HEK293 (cell line): ENCODE measurements around the gene ANKRD23.

Source experiments
- KLF10 ChIP-seq: fragments of 450-650 bp; IDR thresholded peaks from 2 replicates; pipeline ENCODE4 v1.5.1; 2018; ENCODE audit warnings: missing biosample characterization, mild to moderate bottlenecking, missing genetic modification characterization
- KLF16 ChIP-seq: fragments of 450-650 bp; formaldehyde crosslinking; IDR thresholded peaks from 2 replicates; pipeline ENCODE4 v1.5.1; 2017; ENCODE audit warnings: missing biosample characterization, missing genetic modification characterization
- MZF1 ChIP-seq: fragments of 450-650 bp; formaldehyde crosslinking; IDR thresholded peaks from 2 replicates; pipeline ENCODE4 v1.5.1; 2017; ENCODE audit warnings: missing biosample characterization, missing genetic modification characterization, borderline replicate concordance
- ZFHX2 ChIP-seq: fragments of 450-650 bp; formaldehyde crosslinking; conservative IDR thresholded peaks from 2 replicates; pipeline ENCODE4 v1.5.1; 2016; ENCODE audit warnings: missing biosample characterization, missing genetic modification characterization
- ZNF121 ChIP-seq: fragments of 450-650 bp; formaldehyde crosslinking; IDR thresholded peaks from 2 replicates; pipeline ENCODE4 v1.5.1; 2016; ENCODE audit warnings: missing biosample characterization, missing genetic modification characterization
- ZNF138 ChIP-seq: fragments of 450-650 bp; formaldehyde crosslinking; IDR thresholded peaks from 2 replicates; pipeline ENCODE4 v1.5.1; 2016; ENCODE audit warnings: missing biosample characterization, missing genetic modification characterization, borderline replicate concordance
- ZNF23 ChIP-seq: fragments of 450-650 bp; formaldehyde crosslinking; IDR thresholded peaks from 2 replicates; pipeline ENCODE4 v1.5.1; 2016; ENCODE audit warnings: missing biosample characterization, missing genetic modification characterization, borderline replicate concordance
- ZNF24 ChIP-seq: fragments of 450-650 bp; formaldehyde crosslinking; IDR thresholded peaks from 2 replicates; pipeline ENCODE4 v1.5.1; 2016; ENCODE audit warnings: missing biosample characterization, missing genetic modification characterization
- ZNF311 ChIP-seq: fragments of 450-650 bp; formaldehyde crosslinking; IDR thresholded peaks from 2 replicates; pipeline ENCODE4 v1.5.1; 2017; ENCODE audit warnings: missing biosample characterization, missing genetic modification characterization, borderline replicate concordance
- ZNF366 ChIP-seq: fragments of 450-650 bp; formaldehyde crosslinking; conservative IDR thresholded peaks from 2 replicates; pipeline ENCODE4 v1.5.1; 2016; ENCODE audit warnings: missing biosample characterization, missing genetic modification characterization
- ZNF473 ChIP-seq: fragments of 450-650 bp; formaldehyde crosslinking; IDR thresholded peaks from 2 replicates; pipeline ENCODE4 v1.5.1; 2017; ENCODE audit warnings: missing biosample characterization, missing genetic modification characterization
- ZNF629 ChIP-seq: fragments of 450-650 bp; formaldehyde crosslinking; IDR thresholded peaks from 2 replicates; pipeline ENCODE4 v1.5.1; 2017; ENCODE audit warnings: missing biosample characterization, missing genetic modification characterization
- ZNF777 ChIP-seq: fragments of 450-650 bp; formaldehyde crosslinking; IDR thresholded peaks from 2 replicates; pipeline ENCODE4 v1.5.1; 2017; ENCODE audit warnings: missing biosample characterization, missing genetic modification characterization, borderline replicate concordance
- ZNF830 ChIP-seq: fragments of 450-650 bp; IDR thresholded peaks from 2 replicates; pipeline ENCODE4 v1.5.0; 2018; ENCODE audit warnings: missing biosample characterization, missing genetic modification characterization, low read depth, mild to moderate bottlenecking, moderate library complexity
- ZSCAN16 ChIP-seq: fragments of 450-650 bp; formaldehyde crosslinking; IDR thresholded peaks from 2 replicates; pipeline ENCODE4 v1.5.1; 2016; ENCODE audit warnings: missing biosample characterization, missing genetic modification characterization
- TF ChIP-seq, protein P1 (sequence below): IDR thresholded peaks from 2 replicates; pipeline ENCODE4 v1.6.1; 2011; ENCODE audit warnings: mild to moderate bottlenecking, low read depth, low read length, borderline replicate concordance
- TF ChIP-seq, protein P2 (sequence below): fragments of 450-650 bp; formaldehyde crosslinking; IDR thresholded peaks from 2 replicates; pipeline ENCODE4 v1.5.1; 2016; ENCODE audit warnings: missing biosample characterization, missing genetic modification characterization
- TF ChIP-seq, protein P3 (sequence below): fragments of 450-650 bp; formaldehyde crosslinking; IDR thresholded peaks from 2 replicates; pipeline ENCODE4 v1.5.1; 2016; ENCODE audit warnings: missing biosample characterization, missing genetic modification characterization
- TF ChIP-seq, protein P4 (sequence below): fragments of 450-650 bp; formaldehyde crosslinking; IDR thresholded peaks from 2 replicates; pipeline ENCODE4 v1.5.1; 2016; ENCODE audit warnings: missing biosample characterization, missing genetic modification characterization
- TF ChIP-seq, protein P5 (sequence below): fragments of 450-650 bp; IDR thresholded peaks from 2 replicates; pipeline ENCODE4 v1.5.1; 2018; ENCODE audit warnings: missing biosample characterization, missing genetic modification characterization
- TF ChIP-seq, protein P6 (sequence below): fragments of 450-650 bp; formaldehyde crosslinking; conservative IDR thresholded peaks from 2 replicates; pipeline ENCODE4 v1.5.1; 2016; ENCODE audit warnings: low read depth, missing biosample characterization, missing genetic modification characterization
- TF ChIP-seq, protein P7 (sequence below): fragments of 450-650 bp; formaldehyde crosslinking; IDR thresholded peaks from 2 replicates; pipeline ENCODE4 v1.5.1; 2016; ENCODE audit warnings: missing biosample characterization, missing genetic modification characterization

ANKRD23 gene

DNA sequence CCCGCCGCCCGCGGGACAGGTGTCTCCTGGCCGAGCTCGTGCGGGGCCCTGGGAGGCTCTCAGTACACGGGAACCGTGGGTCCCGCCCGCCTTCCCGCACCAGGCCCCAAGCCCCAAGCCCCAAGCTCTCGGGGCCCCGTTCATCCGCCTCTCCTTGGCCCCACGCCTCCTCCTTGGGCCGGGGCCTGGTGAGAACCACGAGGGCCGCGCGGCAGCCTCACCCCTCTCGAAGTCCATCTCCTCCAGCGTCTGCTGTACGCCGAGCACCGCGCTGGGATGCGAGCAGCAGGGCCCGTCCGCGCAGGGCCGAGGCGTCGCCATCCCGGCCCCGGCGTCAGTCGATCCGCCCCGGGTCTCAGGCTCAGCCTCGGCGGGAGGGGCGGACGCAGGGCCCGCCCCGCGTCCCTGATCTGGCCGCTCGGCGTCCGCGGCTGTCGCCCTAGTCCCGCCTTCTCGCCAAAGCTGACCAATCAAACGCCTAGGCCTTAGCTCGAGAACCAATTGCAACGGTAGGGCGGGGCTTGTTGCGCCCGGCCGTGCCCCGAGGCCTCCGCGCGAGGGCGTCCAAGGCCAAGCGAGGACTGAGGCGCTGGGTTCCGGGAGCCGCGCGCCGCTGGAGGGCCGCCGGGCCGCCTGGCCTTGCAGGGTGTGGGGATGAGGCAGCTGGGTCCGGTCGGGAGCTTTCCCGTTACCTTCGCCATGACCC, 14.0 kb upstream of the ANKRD23 start, which contains the start of gene ANKRD39 (continued):
- TF ChIP-seq ZNF121 (tag by site-specific recombination) = 0 out of 2 replicates have a peak, but pooled peaks have one; percentile 16
- TF ChIP-seq, protein P1, sequence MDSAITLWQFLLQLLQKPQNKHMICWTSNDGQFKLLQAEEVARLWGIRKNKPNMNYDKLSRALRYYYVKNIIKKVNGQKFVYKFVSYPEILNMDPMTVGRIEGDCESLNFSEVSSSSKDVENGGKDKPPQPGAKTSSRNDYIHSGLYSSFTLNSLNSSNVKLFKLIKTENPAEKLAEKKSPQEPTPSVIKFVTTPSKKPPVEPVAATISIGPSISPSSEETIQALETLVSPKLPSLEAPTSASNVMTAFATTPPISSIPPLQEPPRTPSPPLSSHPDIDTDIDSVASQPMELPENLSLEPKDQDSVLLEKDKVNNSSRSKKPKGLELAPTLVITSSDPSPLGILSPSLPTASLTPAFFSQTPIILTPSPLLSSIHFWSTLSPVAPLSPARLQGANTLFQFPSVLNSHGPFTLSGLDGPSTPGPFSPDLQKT = no peak
- TF ChIP-seq KLF10 (tag by site-specific recombination) = 0 out of 2 replicates have a peak, but pooled peaks have one; percentile 30
- TF ChIP-seq, protein P2, sequence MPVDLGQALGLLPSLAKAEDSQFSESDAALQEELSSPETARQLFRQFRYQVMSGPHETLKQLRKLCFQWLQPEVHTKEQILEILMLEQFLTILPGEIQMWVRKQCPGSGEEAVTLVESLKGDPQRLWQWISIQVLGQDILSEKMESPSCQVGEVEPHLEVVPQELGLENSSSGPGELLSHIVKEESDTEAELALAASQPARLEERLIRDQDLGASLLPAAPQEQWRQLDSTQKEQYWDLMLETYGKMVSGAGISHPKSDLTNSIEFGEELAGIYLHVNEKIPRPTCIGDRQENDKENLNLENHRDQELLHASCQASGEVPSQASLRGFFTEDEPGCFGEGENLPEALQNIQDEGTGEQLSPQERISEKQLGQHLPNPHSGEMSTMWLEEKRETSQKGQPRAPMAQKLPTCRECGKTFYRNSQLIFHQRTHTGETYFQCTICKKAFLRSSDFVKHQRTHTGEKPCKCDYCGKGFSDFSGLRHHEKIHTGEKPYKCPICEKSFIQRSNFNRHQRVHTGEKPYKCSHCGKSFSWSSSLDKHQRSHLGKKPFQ (tag by site-specific recombination) = peak; percentile 38; the same call in 1 of the 2 replicates
- TF ChIP-seq ZFHX2 (tag by site-specific recombination) = no peak
- TF ChIP-seq, protein P3, sequence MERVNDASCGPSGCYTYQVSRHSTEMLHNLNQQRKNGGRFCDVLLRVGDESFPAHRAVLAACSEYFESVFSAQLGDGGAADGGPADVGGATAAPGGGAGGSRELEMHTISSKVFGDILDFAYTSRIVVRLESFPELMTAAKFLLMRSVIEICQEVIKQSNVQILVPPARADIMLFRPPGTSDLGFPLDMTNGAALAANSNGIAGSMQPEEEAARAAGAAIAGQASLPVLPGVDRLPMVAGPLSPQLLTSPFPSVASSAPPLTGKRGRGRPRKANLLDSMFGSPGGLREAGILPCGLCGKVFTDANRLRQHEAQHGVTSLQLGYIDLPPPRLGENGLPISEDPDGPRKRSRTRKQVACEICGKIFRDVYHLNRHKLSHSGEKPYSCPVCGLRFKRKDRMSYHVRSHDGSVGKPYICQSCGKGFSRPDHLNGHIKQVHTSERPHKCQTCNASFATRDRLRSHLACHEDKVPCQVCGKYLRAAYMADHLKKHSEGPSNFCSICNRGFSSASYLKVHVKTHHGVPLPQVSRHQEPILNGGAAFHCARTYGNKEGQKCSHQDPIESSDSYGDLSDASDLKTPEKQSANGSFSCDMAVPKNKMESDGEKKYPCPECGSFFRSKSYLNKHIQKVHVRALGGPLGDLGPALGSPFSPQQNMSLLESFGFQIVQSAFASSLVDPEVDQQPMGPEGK (tag by site-specific recombination) = 0 out of 2 replicates have a peak, but pooled peaks have one; percentile 12
- TF ChIP-seq ZNF366 (tag by site-specific recombination) = no peak
- no peak for TF ChIP-seq ZNF24 (tag by site-specific recombination)
- no peak for TF ChIP-seq ZNF473 (tag by site-specific recombination)
- TF ChIP-seq ZNF629 = no peak
- TF ChIP-seq, protein P4, sequence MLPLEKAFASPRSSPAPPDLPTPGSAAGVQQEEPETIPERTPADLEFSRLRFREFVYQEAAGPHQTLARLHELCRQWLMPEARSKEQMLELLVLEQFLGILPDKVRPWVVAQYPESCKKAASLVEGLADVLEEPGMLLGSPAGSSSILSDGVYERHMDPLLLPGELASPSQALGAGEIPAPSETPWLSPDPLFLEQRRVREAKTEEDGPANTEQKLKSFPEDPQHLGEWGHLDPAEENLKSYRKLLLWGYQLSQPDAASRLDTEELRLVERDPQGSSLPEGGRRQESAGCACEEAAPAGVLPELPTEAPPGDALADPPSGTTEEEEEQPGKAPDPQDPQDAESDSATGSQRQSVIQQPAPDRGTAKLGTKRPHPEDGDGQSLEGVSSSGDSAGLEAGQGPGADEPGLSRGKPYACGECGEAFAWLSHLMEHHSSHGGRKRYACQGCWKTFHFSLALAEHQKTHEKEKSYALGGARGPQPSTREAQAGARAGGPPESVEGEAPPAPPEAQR (tag by site-specific recombination) = no peak
- TF ChIP-seq, protein P5, sequence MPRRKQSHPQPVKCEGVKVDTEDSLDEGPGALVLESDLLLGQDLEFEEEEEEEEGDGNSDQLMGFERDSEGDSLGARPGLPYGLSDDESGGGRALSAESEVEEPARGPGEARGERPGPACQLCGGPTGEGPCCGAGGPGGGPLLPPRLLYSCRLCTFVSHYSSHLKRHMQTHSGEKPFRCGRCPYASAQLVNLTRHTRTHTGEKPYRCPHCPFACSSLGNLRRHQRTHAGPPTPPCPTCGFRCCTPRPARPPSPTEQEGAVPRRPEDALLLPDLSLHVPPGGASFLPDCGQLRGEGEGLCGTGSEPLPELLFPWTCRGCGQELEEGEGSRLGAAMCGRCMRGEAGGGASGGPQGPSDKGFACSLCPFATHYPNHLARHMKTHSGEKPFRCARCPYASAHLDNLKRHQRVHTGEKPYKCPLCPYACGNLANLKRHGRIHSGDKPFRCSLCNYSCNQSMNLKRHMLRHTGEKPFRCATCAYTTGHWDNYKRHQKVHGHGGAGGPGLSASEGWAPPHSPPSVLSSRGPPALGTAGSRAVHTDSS (tag by site-specific recombination) = no peak
- TF ChIP-seq, protein P6, sequence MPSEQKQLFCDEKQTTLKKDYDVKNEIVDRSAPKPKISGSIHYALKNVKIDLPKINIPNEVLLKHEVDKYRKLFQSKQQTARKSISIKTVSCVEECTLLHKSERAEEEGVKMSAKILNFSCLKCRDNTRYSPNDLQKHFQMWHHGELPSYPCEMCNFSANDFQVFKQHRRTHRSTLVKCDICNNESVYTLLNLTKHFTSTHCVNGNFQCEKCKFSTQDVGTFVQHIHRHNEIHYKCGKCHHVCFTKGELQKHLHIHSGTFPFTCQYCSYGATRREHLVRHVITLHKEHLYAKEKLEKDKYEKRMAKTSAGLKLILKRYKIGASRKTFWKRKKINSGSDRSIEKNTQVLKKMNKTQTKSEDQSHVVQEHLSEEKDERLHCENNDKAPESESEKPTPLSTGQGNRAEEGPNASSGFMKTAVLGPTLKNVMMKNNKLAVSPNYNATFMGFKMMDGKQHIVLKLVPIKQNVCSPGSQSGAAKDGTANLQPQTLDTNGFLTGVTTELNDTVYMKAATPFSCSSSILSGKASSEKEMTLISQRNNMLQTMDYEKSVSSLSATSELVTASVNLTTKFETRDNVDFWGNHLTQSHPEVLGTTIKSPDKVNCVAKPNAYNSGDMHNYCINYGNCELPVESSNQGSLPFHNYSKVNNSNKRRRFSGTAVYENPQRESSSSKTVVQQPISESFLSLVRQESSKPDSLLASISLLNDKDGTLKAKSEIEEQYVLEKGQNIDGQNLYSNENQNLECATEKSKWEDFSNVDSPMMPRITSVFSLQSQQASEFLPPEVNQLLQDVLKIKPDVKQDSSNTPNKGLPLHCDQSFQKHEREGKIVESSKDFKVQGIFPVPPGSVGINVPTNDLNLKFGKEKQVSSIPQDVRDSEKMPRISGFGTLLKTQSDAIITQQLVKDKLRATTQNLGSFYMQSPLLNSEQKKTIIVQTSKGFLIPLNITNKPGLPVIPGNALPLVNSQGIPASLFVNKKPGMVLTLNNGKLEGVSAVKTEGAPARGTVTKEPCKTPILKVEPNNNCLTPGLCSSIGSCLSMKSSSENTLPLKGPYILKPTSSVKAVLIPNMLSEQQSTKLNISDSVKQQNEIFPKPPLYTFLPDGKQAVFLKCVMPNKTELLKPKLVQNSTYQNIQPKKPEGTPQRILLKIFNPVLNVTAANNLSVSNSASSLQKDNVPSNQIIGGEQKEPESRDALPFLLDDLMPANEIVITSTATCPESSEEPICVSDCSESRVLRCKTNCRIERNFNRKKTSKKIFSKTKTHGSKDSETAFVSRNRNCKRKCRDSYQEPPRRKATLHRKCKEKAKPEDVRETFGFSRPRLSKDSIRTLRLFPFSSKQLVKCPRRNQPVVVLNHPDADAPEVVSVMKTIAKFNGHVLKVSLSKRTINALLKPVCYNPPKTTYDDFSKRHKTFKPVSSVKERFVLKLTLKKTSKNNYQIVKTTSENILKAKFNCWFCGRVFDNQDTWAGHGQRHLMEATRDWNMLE (tag by site-specific recombination) = no peak
- TF ChIP-seq MZF1 (tag by site-specific recombination) = no peak
- peak; percentile 69; the same call in 1 of the 2 replicates for TF ChIP-seq ZNF777 (tag by site-specific recombination)
- TF ChIP-seq ZSCAN16 (tag by site-specific recombination) = peak; percentile 79; the same call in 1 of the 2 replicates
- no peak for TF ChIP-seq ZNF311
- peak; percentile 69; the same call in 1 of the 2 replicates for TF ChIP-seq KLF16 (tag by site-specific recombination)
- TF ChIP-seq, protein P7, sequence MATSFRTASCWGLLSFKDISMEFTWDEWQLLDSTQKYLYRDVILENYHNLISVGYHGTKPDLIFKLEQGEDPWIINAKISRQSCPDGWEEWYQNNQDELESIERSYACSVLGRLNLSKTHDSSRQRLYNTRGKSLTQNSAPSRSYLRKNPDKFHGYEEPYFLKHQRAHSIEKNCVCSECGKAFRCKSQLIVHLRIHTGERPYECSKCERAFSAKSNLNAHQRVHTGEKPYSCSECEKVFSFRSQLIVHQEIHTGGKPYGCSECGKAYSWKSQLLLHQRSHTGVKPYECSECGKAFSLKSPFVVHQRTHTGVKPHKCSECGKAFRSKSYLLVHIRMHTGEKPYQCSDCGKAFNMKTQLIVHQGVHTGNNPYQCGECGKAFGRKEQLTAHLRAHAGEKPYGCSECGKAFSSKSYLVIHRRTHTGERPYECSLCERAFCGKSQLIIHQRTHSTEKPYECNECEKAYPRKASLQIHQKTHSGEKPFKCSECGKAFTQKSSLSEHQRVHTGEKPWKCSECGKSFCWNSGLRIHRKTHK (tag by site-specific recombination) = no peak
- no peak for TF ChIP-seq ZNF830 (tag by site-specific recombination)
- TF ChIP-seq ZNF23 = no peak
- TF ChIP-seq ZNF138 = no peak
